Measurements from ENCODE around the gene CUL9.

The CUL9 gene

GRCh38 chr6:43199912-43200311, 17.9 kb downstream of the CUL9 start:
- ChIA-PET CTCF (interaction anchor here (1.1 to 2.0 kb wide), 2 partner anchors 17 to 26 kb away, joined by 3 to 7 read pairs; partner anchors contain the start of gene CUL9), POLR2A (no interaction called here)
- DNase-seq: no peak
- H3K4me3 ChIP-seq (ENCODE audit: control insufficient read depth in 1 of 7, extremely low read depth in 1 of 7, insufficient read depth in 4 of 7, low read depth in 2 of 7, low read length in 6 of 7): no peak overlapping the region
- no peaks in the 10 kb centered on the region for H3K27me3 ChIP-seq (replicated peaks in 2 of 5; ENCODE audit: control insufficient read depth in 4 of 5, insufficient read depth in 5 of 5, low read length in 4 of 5)
- H3K9me3 ChIP-seq (ENCODE audit: control extremely low read depth in 1 of 5, control insufficient read depth in 4 of 5, insufficient read depth in 2 of 5, low read depth in 1 of 5, low read length in 4 of 5): no peaks in the 10 kb centered on the region
- H3K4me1 ChIP-seq (ENCODE audit: control extremely low read depth in 1 of 4, control insufficient read depth in 4 of 4, insufficient read depth in 4 of 4, low read length in 3 of 4): no peaks in the 10 kb centered on the region
- WGBS (ENCODE audit: insufficient coverage): 98% methylated on average over 6 of the region's 6 CpGs
- H3K36me3 ChIP-seq (ENCODE audit: control insufficient read depth in 4 of 4, insufficient read depth in 4 of 4, low read length in 3 of 4): peaks cover 12 to 72% (median 38%) of the 10 kb centered on the region in 4 experiments
- H3K27ac ChIP-seq (ENCODE audit: insufficient read depth in 1 of 2, low read depth in 1 of 2, low read length in 2 of 2, poor library complexity in 1 of 2, severe bottlenecking in 2 of 2): no peak overlapping the region

- Histone ChIP-seq H3K4me3 (ENCODE audit: control insufficient read depth in 1 of 7, extremely low read depth in 1 of 7, insufficient read depth in 4 of 7, low read depth in 2 of 7, low read length in 6 of 7) (no peak overlapping the region), H3K36me3 (ENCODE audit: control insufficient read depth in 4 of 4, insufficient read depth in 4 of 4, low read length in 3 of 4) (peaks cover 12 to 71% (median 38%) of the 10 kb centered on the region in 4 experiments), H3K9me3 (ENCODE audit: control extremely low read depth in 1 of 5, control insufficient read depth in 4 of 5, insufficient read depth in 2 of 5, low read depth in 1 of 5, low read length in 4 of 5) (no peaks in the 10 kb centered on the region), H3K27ac (ENCODE audit: insufficient read depth in 1 of 2, low read depth in 1 of 2, low read length in 2 of 2, poor library complexity in 1 of 2, severe bottlenecking in 2 of 2) (no peak overlapping the region), H3K4me1 (ENCODE audit: control extremely low read depth in 1 of 4, control insufficient read depth in 4 of 4, insufficient read depth in 4 of 4, low read length in 3 of 4) (no peaks in the 10 kb centered on the region), H3K27me3 (replicated peaks in 2 of 5; ENCODE audit: control insufficient read depth in 4 of 5, insufficient read depth in 5 of 5, low read length in 4 of 5) (no peaks in the 10 kb centered on the region)
- DNase-seq: no peak
- CTCF ChIA-PET: interaction anchor here (2.0 kb wide), 1 partner anchor 18 kb away, joined by 7 read pairs; the partner anchor contains the start of gene CUL9
- POLR2A ChIA-PET: no interaction called here
- 100% methylated on average over 3 of the region's 6 CpGs for WGBS (ENCODE audit: insufficient coverage)
Observed at GRCh38 chr6:43200541-43200940, 18.5 kb downstream of the CUL9 start.

- Histone ChIP-seq H3K4me1 (ENCODE audit: control extremely low read depth in 1 of 4, control insufficient read depth in 4 of 4, insufficient read depth in 4 of 4, low read length in 3 of 4) (no peaks in the 10 kb centered on the region), H3K27me3 (replicated peaks in 2 of 5; ENCODE audit: control insufficient read depth in 4 of 5, insufficient read depth in 5 of 5, low read length in 4 of 5) (no peaks in the 10 kb centered on the region), H3K27ac (ENCODE audit: insufficient read depth in 1 of 2, low read depth in 1 of 2, low read length in 2 of 2, poor library complexity in 1 of 2, severe bottlenecking in 2 of 2) (no peak overlapping the region), H3K4me3 (ENCODE audit: control insufficient read depth in 1 of 7, extremely low read depth in 1 of 7, insufficient read depth in 4 of 7, low read depth in 2 of 7, low read length in 6 of 7) (no peak overlapping the region), H3K36me3 (ENCODE audit: control insufficient read depth in 4 of 4, insufficient read depth in 4 of 4, low read length in 3 of 4) (peaks cover 12 to 63% (median 30%) of the 10 kb centered on the region in 4 experiments), H3K9me3 (ENCODE audit: control extremely low read depth in 1 of 5, control insufficient read depth in 4 of 5, insufficient read depth in 2 of 5, low read depth in 1 of 5, low read length in 4 of 5) (no peaks in the 10 kb centered on the region)
- ChIA-PET CTCF (interaction anchor here (0.9 to 2.1 kb wide), 2 partner anchors 12 to 27 kb away, joined by 4 to 8 read pairs; partner anchors contain the start of gene DNPH1), POLR2A (interaction anchor here (0.6 kb wide), 1 partner anchor 496 kb away, joined by 8 read pairs; no protein-coding TSS in a partner anchor)
- 100% methylated on average over 2 of the region's 5 CpGs for WGBS (ENCODE audit: insufficient coverage)
- DNase-seq: no peak
Observed at GRCh38 chr6:43202451-43202850, 20.5 kb downstream of the CUL9 start.

GRCh38 chr6:43203029-43203717, 21.2 kb downstream of the CUL9 start:
- WGBS (ENCODE audit: insufficient coverage): 97% methylated on average over 11 of the region's 17 CpGs
- H3K4me3 ChIP-seq (ENCODE audit: control insufficient read depth in 1 of 7, extremely low read depth in 1 of 7, insufficient read depth in 4 of 7, low read depth in 2 of 7, low read length in 6 of 7): no peak overlapping the region
- no peak overlapping the region for H3K27ac ChIP-seq (ENCODE audit: insufficient read depth in 1 of 2, low read depth in 1 of 2, low read length in 2 of 2, poor library complexity in 1 of 2, severe bottlenecking in 2 of 2)
- ChIA-PET POLR2A (interaction anchor here (0.6 kb wide), 1 partner anchor 495 kb away, joined by 8 read pairs; no protein-coding TSS in a partner anchor), CTCF (interaction anchor here (0.9 to 2.1 kb wide), 2 partner anchors 13 to 26 kb away, joined by 4 to 8 read pairs; partner anchors contain the start of gene DNPH1)
- DNase-seq: no peak
- H3K4me1 ChIP-seq (ENCODE audit: control extremely low read depth in 1 of 4, control insufficient read depth in 4 of 4, insufficient read depth in 4 of 4, low read length in 3 of 4): no peaks in the 10 kb centered on the region
- H3K27me3 ChIP-seq (replicated peaks in 2 of 5; ENCODE audit: control insufficient read depth in 4 of 5, insufficient read depth in 5 of 5, low read length in 4 of 5): no peaks in the 10 kb centered on the region
- no peaks in the 10 kb centered on the region for H3K9me3 ChIP-seq (ENCODE audit: control extremely low read depth in 1 of 5, control insufficient read depth in 4 of 5, insufficient read depth in 2 of 5, low read depth in 1 of 5, low read length in 4 of 5)
- H3K36me3 ChIP-seq (ENCODE audit: control insufficient read depth in 4 of 4, insufficient read depth in 4 of 4, low read length in 3 of 4): peaks cover 8 to 57% (median 29%) of the 10 kb centered on the region in 4 experiments

- DNase-seq: no peak
- Histone ChIP-seq H3K4me3 (ENCODE audit: control insufficient read depth in 1 of 7, extremely low read depth in 1 of 7, insufficient read depth in 4 of 7, low read depth in 2 of 7, low read length in 6 of 7) (no peak overlapping the region), H3K4me1 (ENCODE audit: control extremely low read depth in 1 of 4, control insufficient read depth in 4 of 4, insufficient read depth in 4 of 4, low read length in 3 of 4) (no peaks in the 10 kb centered on the region), H3K36me3 (ENCODE audit: control insufficient read depth in 4 of 4, insufficient read depth in 4 of 4, low read length in 3 of 4) (peaks cover 5 to 52% (median 29%) of the 10 kb centered on the region in 4 experiments), H3K9me3 (ENCODE audit: control extremely low read depth in 1 of 5, control insufficient read depth in 4 of 5, insufficient read depth in 2 of 5, low read depth in 1 of 5, low read length in 4 of 5) (no peaks in the 10 kb centered on the region), H3K27ac (ENCODE audit: insufficient read depth in 1 of 2, low read depth in 1 of 2, low read length in 2 of 2, poor library complexity in 1 of 2, severe bottlenecking in 2 of 2) (no peak overlapping the region), H3K27me3 (replicated peaks in 2 of 5; ENCODE audit: control insufficient read depth in 4 of 5, insufficient read depth in 5 of 5, low read length in 4 of 5) (no peaks in the 10 kb centered on the region)
- ChIA-PET POLR2A (no interaction called here), CTCF (interaction anchor here (2.1 kb wide), 1 partner anchor 26 kb away, joined by 8 read pairs; the partner anchor contains the start of gene DNPH1)
- WGBS (ENCODE audit: insufficient coverage): 96% methylated on average over 8 of the region's 8 CpGs
Observed at GRCh38 chr6:43203718-43204095, 21.7 kb downstream of the CUL9 start.

GRCh38 chr6:43204271-43205105, 22.5 kb downstream of the CUL9 start:
- Histone ChIP-seq H3K4me3 (ENCODE audit: control insufficient read depth in 1 of 7, extremely low read depth in 1 of 7, insufficient read depth in 4 of 7, low read depth in 2 of 7, low read length in 6 of 7) (no peak overlapping the region), H3K27ac (ENCODE audit: insufficient read depth in 1 of 2, low read depth in 1 of 2, low read length in 2 of 2, poor library complexity in 1 of 2, severe bottlenecking in 2 of 2) (no peak overlapping the region), H3K36me3 (ENCODE audit: control insufficient read depth in 4 of 4, insufficient read depth in 4 of 4, low read length in 3 of 4) (peaks cover 3 to 47% (median 27%) of the 10 kb centered on the region in 4 experiments), H3K27me3 (replicated peaks in 2 of 5; ENCODE audit: control insufficient read depth in 4 of 5, insufficient read depth in 5 of 5, low read length in 4 of 5) (no peaks in the 10 kb centered on the region), H3K4me1 (ENCODE audit: control extremely low read depth in 1 of 4, control insufficient read depth in 4 of 4, insufficient read depth in 4 of 4, low read length in 3 of 4) (no peaks in the 10 kb centered on the region), H3K9me3 (ENCODE audit: control extremely low read depth in 1 of 5, control insufficient read depth in 4 of 5, insufficient read depth in 2 of 5, low read depth in 1 of 5, low read length in 4 of 5) (no peaks in the 10 kb centered on the region)
- DNase-seq: no peak
- CTCF ChIA-PET: interaction anchor here (2.1 kb wide), 1 partner anchor 25 kb away, joined by 8 read pairs; the partner anchor contains the start of gene DNPH1
- WGBS (ENCODE audit: insufficient coverage): over 99% methylated on average over 17 of the region's 23 CpGs
- POLR2A ChIA-PET: interaction anchor here (0.5 kb wide), 1 partner anchor 874 kb away, joined by 3 read pairs; no protein-coding TSS in a partner anchor
